K562 (cell line): ENCODE data around the gene RPLP2. TPM values are rescaled to one million over a fixed set of nuclear protein-coding genes. Genes with fewer than 3 reads are reported as not detected.
A peak's percentile ranks its signal among the peaks of the same experiment; 100 is the strongest.

Experiments used
- ATAC-seq: fragments of 200-7000 bp; cut with Tn5 transposase; 3 replicates; pipeline ENCODE4 v1.9.1; 2020; ENCODE audit warnings: moderate library complexity
- BruUV-seq: library from RNA; stranded (reverse); fragments of 400-500 nt; replicated peaks from 2 replicates; lab custom pipeline; 2021; lab: Mats Ljungman, UMichigan
- CTCF ChIA-PET: fragments of 300-600 bp; formaldehyde crosslinking; extraction: SDS; loops from one replicate; lab custom pipeline; 2021; ENCODE audit warnings: low intra/inter-chr PET ratio; lab: Yijun Ruan, JAX
- POLR2A ChIA-PET: fragments of 300-600, 350-650 bp; sonication (Branson Sonifier 250); formaldehyde crosslinking; extraction: SDS; loops from one replicate; lab custom pipeline; 2021; ENCODE audit warnings: antibody characterized with exemption, inconsistent platforms; lab: Yijun Ruan, JAX
- DNase-seq, 4 experiments: peaks; one replicate each; pipeline versions ENCODE4 v3.0.0 to v3.0.0-alpha.2; 2011 to 2018; ENCODE audit warnings: low spot score in 3 of 4, mixed read lengths in 3 of 4; ENCODE audit errors: extremely low read depth in 1 of 4
- FAIRE-seq: peaks from 2 replicates; lab custom pipeline; 2011; peaks lifted over from hg19 to GRCh38; lab: Jason Lieb, UNC
- H2AFZ ChIP-seq: 2 replicates; pipeline ENCODE4 v1.6.0; 2011; ENCODE audit warnings: low read depth, low read length, control low read depth, inconsistent platforms
- H3K27ac ChIP-seq: fragments of 200-600 bp; 3 replicates; pipeline ENCODE4 v1.8.0; 2011; ENCODE audit warnings: low read depth, mild to moderate bottlenecking, control low read depth, inconsistent platforms, low read length, moderate library complexity, mixed read lengths; ENCODE audit errors: extremely low read depth
- H3K27me3 ChIP-seq, 2 experiments: fragments of 300-600 bp in 1 of 2; 2 replicates in 1 of 2; 3 replicates in 1 of 2; pipeline versions ENCODE4 v1.6.0 to v1.8.0; 2011; ENCODE audit warnings: inconsistent platforms in 2 of 2, low read length in 2 of 2, mild to moderate bottlenecking in 1 of 2, mixed read lengths in 1 of 2, moderate library complexity in 1 of 2; ENCODE audit not compliant: control insufficient read depth in 2 of 2, insufficient read depth in 2 of 2
- H3K36me3 ChIP-seq: fragments of 300-600 bp; 3 replicates; pipeline ENCODE4 v1.8.0; 2011; ENCODE audit warnings: mild to moderate bottlenecking, low read length, inconsistent platforms; ENCODE audit not compliant: control insufficient read depth, insufficient read depth
- H3K4me1 ChIP-seq, 2 experiments: fragments of 200-600 bp in 1 of 2; replicated peaks in 1 of 2; 2 replicates in 1 of 2; 3 replicates in 1 of 2; pipeline versions ENCODE4 v1.5.1 to v1.8.0; 2011; ENCODE audit warnings: inconsistent platforms in 2 of 2, low read length in 2 of 2, mild to moderate bottlenecking in 1 of 2, mixed read lengths in 1 of 2, moderate library complexity in 1 of 2; ENCODE audit not compliant: control insufficient read depth in 2 of 2, insufficient read depth in 2 of 2
- H3K4me2 ChIP-seq: 2 replicates; pipeline ENCODE4 v1.6.1; 2011; ENCODE audit warnings: low read length, control low read depth, inconsistent platforms, mixed read lengths; ENCODE audit not compliant: insufficient read depth
- H3K4me3 ChIP-seq: fragments of 200-600 bp; sonication (generic), shearing (Covaris generic); 2 replicates; pipeline ENCODE4 v1.5.1; 2016; ENCODE audit warnings: control low read depth, inconsistent platforms
- H3K79me2 ChIP-seq: fragments of 200-600 bp; 3 replicates; pipeline ENCODE4 v1.8.0; 2011; ENCODE audit warnings: low read length, inconsistent platforms; ENCODE audit not compliant: control insufficient read depth, insufficient read depth
- H3K9ac ChIP-seq, 2 experiments: 2 replicates each; pipeline versions ENCODE4 v1.6.0 to v1.6.1; 2011; ENCODE audit warnings: low read depth in 2 of 2, low read length in 2 of 2, control low read depth in 1 of 2, inconsistent platforms in 1 of 2, mild to moderate bottlenecking in 1 of 2, mixed read lengths in 1 of 2; ENCODE audit not compliant: insufficient read depth in 1 of 2
- H3K9me1 ChIP-seq: one replicate; pipeline ENCODE4 v1.6.0; 2011; ENCODE audit warnings: inconsistent platforms, mild to moderate bottlenecking, low read length, moderate library complexity; ENCODE audit not compliant: control insufficient read depth, insufficient read depth
- H3K9me3 ChIP-seq: replicated peaks from 2 replicates; pipeline ENCODE4 v1.5.1; 2011; ENCODE audit warnings: low read depth, low read length, inconsistent platforms; ENCODE audit not compliant: control insufficient read depth, insufficient read depth
- H4K20me1 ChIP-seq: replicated peaks from 2 replicates; pipeline ENCODE4 v1.6.1; 2011; ENCODE audit warnings: low read length, inconsistent platforms, mixed read lengths; ENCODE audit not compliant: control insufficient read depth, insufficient read depth
- BRF1 ChIP-seq: IDR thresholded peaks from 3 replicates; pipeline ENCODE4 v1.6.1; 2011; ENCODE audit warnings: borderline replicate concordance, mild to moderate bottlenecking; ENCODE audit not compliant: insufficient read length; ENCODE audit errors: extremely low read depth
- CBFB ChIP-seq: sonication (generic); formaldehyde crosslinking; IDR thresholded peaks from 2 replicates; pipeline ENCODE4 v1.4.0; 2020; ENCODE audit warnings: mild to moderate bottlenecking, missing genetic modification reagents
- CREB1 ChIP-seq, 2 experiments: sonication (generic) in 1 of 2; formaldehyde crosslinking in 1 of 2; IDR thresholded peaks; 2 replicates each; pipeline versions ENCODE4 v1.6.1 to v1.8.0; 2012 to 2022; ENCODE audit warnings: inconsistent platforms in 1 of 2, mild to moderate bottlenecking in 1 of 2, missing genetic modification reagents in 1 of 2, moderate library complexity in 1 of 2
- CREB5 ChIP-seq: fragments of 250-450 bp; sonication (Bioruptor Pico); IDR thresholded peaks from 2 replicates; pipeline ENCODE4 v1.5.0; 2020; ENCODE audit warnings: mild to moderate bottlenecking
- HMG20B ChIP-seq: fragments of 250-450 bp; sonication (Bioruptor Pico); IDR thresholded peaks from 2 replicates; pipeline ENCODE4 v1.5.0; 2021; ENCODE audit warnings: mild to moderate bottlenecking
- MNT ChIP-seq, 2 experiments: fragments of 450-650 bp; conservative IDR thresholded peaks; 2 replicates each; pipeline ENCODE4 v1.6.1; 2017; ENCODE audit warnings: mild to moderate bottlenecking in 2 of 2, moderate library complexity in 2 of 2
- NR2C2 ChIP-seq, 2 experiments: fragments of 200-800 bp in 1 of 2; sonication (Bioruptor generic) in 1 of 2; sonication (generic) in 1 of 2; formaldehyde crosslinking in 1 of 2; IDR thresholded peaks; 2 replicates each; pipeline versions ENCODE4 v1.6.1 to v1.8.0; 2016 to 2022; ENCODE audit warnings: mild to moderate bottlenecking in 1 of 2, missing compliant biosample characterization in 1 of 2, missing genetic modification characterization in 1 of 2, missing genetic modification reagents in 1 of 2
- PML ChIP-seq: IDR thresholded peaks from 2 replicates; pipeline ENCODE4 v1.6.1; 2012; ENCODE audit warnings: low read length, inconsistent platforms
- SUPT5H ChIP-seq: fragments of 450-650 bp; IDR thresholded peaks from 2 replicates; pipeline ENCODE4 v1.6.1; 2016
- ZFP1 ChIP-seq: fragments of 450-650 bp; formaldehyde crosslinking; IDR thresholded peaks from 2 replicates; pipeline ENCODE4 v1.4.0; 2020; ENCODE audit warnings: mild to moderate bottlenecking, mixed read lengths
- ZNF592 ChIP-seq: fragments of 450-650 bp; IDR thresholded peaks from 2 replicates; pipeline ENCODE4 v1.6.1; 2017; ENCODE audit warnings: antibody characterized with exemption, mild to moderate bottlenecking
- ZNF76 ChIP-seq: fragments of 250-450 bp; sonication (Bioruptor Pico); IDR thresholded peaks from 2 replicates; pipeline ENCODE4 v1.4.0; 2020; ENCODE audit warnings: mild to moderate bottlenecking, moderate library complexity, borderline replicate concordance
- WGBS: fragments of 100-300 bp; shearing (Covaris generic); methylation state at CpG from one replicate; pipeline ENCODE4 v1.1.6; 2016; ENCODE audit warnings: low coverage, mixed read lengths; ENCODE audit not compliant: insufficient coverage; ENCODE audit errors: missing lambda C conversion rate; 5-methylcytosine and 5-hydroxymethylcytosine counted together
- in situ Hi-C: fragments of 300-500 bp; cut with MboI; formaldehyde crosslinking; loops from 4 replicates; pipeline ENCODE4 v1.15.0; 2018; ENCODE audit warnings: inconsistent platforms, mixed read lengths
- intact Hi-C: fragments of 100-400 bp; cut with micrococcal nuclease; formaldehyde crosslinking; loops from 2 replicates; pipeline ENCODE4 v1.14.2; 2022
- polyA plus RNA-seq, 8 experiments: library from polyadenylated mRNA; depleted of rRNA in 4 of 8; stranded (reverse) in 5 of 8; unstranded in 3 of 8; fragments of >200 nt; fragmentation: Nextera tagmentation in 2 of 8; fragmentation: Illumina TruSeq in 1 of 8; extraction: Ambion mirVana in 2 of 8; extraction: Trizol in 1 of 8; gene quantifications; 2 replicates each; pipeline versions ENCODE4 v1.2.1 to v1.2.3, GENCODE V29; 2011 to 2014; ENCODE audit warnings: inconsistent platforms in 1 of 8, missing spikeins in 1 of 8
- total RNA-seq, 7 experiments: library from RNA; depleted of rRNA in 6 of 7; stranded (reverse); fragments of >200 nt in 6 of 7; fragmentation: Illumina TruSeq in 2 of 7; extraction: Trizol in 2 of 7; gene quantifications; 2 replicates each; pipeline versions ENCODE4 v1.2.1 to v1.2.3, GENCODE V29; 2011 to 2021; ENCODE audit warnings: low replicate concordance in 1 of 7

The RPLP2 gene
- total and polyA plus RNA-seq, 9 of the 15 experiments (the other 6 are each of a cell fraction or from before 2014, with no cell fraction given), result 528 to 3,807 (median 1,633) TPM

GRCh38 chr11:796565-797295 lies 13.0 kb upstream of the RPLP2 start:
- Histone ChIP-seq H3K4me2 (peak overlapping the region; percentile 91), H3K9ac (peak overlapping the region; percentile 66 to 95; a peak in 3 of 4 replicates), H3K79me2 (peaks cover 26% of the 10 kb centered on the region), H3K9me1 (no peaks in the 10 kb centered on the region), H3K27me3 (no peaks in the 10 kb centered on the region), H3K9me3 (no peaks in the 10 kb centered on the region), H3K36me3 (peaks cover 51% of the 10 kb centered on the region; the same call in 1 of the 3 replicates), H3K27ac (peak overlapping the region; percentile 71), H3K4me1 (peaks cover 7 to 91% of the 10 kb centered on the region in 2 experiments), H3K4me3 (peak overlapping the region; percentile 73), H2AFZ (peak overlapping the region; percentile 79; the same call in 1 of the 2 replicates), H4K20me1 (no peaks in the 10 kb centered on the region)
- 18% methylated on average over 18 of the region's 18 CpGs for WGBS
- ATAC-seq, result no peak; the same call in 2 of the 3 replicates
- ChIA-PET POLR2A (interaction anchor here (0.6 to 2.2 kb wide), 13 partner anchors 8 to 239 kb away, joined by 3 to 26 read pairs (median 3); partner anchors contain the start of genes RPLP2 and TALDO1), CTCF (interaction anchor here (2.4 kb wide), 1 partner anchor 68 kb away, joined by 10 read pairs; no protein-coding TSS in a partner anchor)
- in situ Hi-C loops (no loop called here), intact Hi-C loops (loop anchor here (5.0 to 10.0 kb wide), 2 partner anchors 69 to 232 kb away; partner anchors contain the start of genes LMNTD2 and RASSF7)
- peak in 3 of 4 experiments; percentile 48 to 61 (median 60) for DNase-seq
- BruUV-seq, result no TSS peak
- no peak for FAIRE-seq
- TF ChIP-seq CBFB (CRISPR knock-in tag) (0 out of 2 replicates have a peak, but pooled peaks have one; percentile 25), PML (no peak), CREB1 (IDR thresholded peaks at IDR 0.05) (no peak), CREB1 (CRISPR knock-in tag; IDR thresholded peaks at IDR 0.05) (no peak), NR2C2 (CRISPR knock-in tag; IDR thresholded peaks at IDR 0.05) (0 out of 2 replicates have a peak, but pooled peaks have one; percentile 14), NR2C2 (tag; IDR thresholded peaks at IDR 0.05) (peak; percentile 49), ZNF592 (no peak), ZFP1 (CRISPR knock-in tag) (no peak), CREB5 (no peak), ZNF76 (CRISPR knock-in tag) (no peak), BRF1 (no peak), SUPT5H (0 out of 2 replicates have a peak, but pooled peaks have one; percentile 4), MNT (conservative IDR thresholded peaks at IDR 0.05) (0 out of 4 replicates have a peak, but pooled peaks of 1 of the 2 experiments have one; percentile 15), HMG20B (no peak)
